ENCODE results near the gene PRX. TPM values are rescaled to one million over a fixed set of nuclear protein-coding genes. Genes with fewer than 3 reads are reported as not detected.
"Not testable (repeated sequence)": the region's sequence is repeated elsewhere in the genome, so short reads cannot be mapped to it uniquely, and the experiment has no call there.

Gene PRX
- total and polyA plus RNA-seq, 9 of the 15 experiments (the other 6 are each of a cell fraction or from before 2014, with no cell fraction given) = 0.65 to 3.5 (median 1.7) TPM; not detected in 2

DNA sequence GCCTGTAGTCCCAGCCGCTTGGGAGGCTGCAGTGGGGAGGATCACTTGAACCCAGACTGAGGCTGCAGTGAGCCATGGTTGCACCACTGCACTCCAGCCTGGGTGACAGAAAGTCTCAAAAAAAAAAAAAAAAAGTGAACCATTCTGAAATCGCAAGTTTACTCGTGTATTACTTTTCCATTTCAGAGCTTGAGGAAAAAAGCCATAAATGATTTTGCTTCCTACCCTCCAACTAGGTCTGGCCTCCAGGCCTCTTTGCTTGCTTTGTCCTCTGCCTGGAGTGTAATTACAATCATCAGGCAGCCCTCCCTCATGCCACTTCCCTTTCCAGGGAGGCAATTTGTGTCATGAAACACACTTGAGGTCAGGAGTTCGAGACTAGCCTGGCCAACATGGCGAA lies 43.9 kb upstream of the PRX start (continued):
- TF ChIP-seq FOXK2 (conservative IDR thresholded peaks at IDR 0.05 in 1 of 2, IDR thresholded peaks at IDR 0.05 in 1 of 2; ENCODE audit: low read depth in 2 of 2) = no peak
- TF ChIP-seq, protein P1, sequence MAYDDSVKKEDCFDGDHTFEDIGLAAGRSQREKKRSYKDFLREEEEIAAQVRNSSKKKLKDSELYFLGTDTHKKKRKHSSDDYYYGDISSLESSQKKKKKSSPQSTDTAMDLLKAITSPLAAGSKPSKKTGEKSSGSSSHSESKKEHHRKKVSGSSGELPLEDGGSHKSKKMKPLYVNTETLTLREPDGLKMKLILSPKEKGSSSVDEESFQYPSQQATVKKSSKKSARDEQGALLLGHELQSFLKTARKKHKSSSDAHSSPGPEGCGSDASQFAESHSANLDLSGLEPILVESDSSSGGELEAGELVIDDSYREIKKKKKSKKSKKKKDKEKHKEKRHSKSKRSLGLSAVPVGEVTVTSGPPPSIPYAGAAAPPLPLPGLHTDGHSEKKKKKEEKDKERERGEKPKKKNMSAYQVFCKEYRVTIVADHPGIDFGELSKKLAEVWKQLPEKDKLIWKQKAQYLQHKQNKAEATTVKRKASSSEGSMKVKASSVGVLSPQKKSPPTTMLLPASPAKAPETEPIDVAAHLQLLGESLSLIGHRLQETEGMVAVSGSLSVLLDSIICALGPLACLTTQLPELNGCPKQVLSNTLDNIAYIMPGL (CRISPR knock-in tag; IDR thresholded peaks at IDR 0.05) = no peak
- TF ChIP-seq KAT7 (CRISPR knock-in tag; IDR thresholded peaks at IDR 0.05; ENCODE audit: borderline replicate concordance) = no peak
- TF ChIP-seq TRIM28 (IDR thresholded peaks at IDR 0.05) = no peak

DNA sequence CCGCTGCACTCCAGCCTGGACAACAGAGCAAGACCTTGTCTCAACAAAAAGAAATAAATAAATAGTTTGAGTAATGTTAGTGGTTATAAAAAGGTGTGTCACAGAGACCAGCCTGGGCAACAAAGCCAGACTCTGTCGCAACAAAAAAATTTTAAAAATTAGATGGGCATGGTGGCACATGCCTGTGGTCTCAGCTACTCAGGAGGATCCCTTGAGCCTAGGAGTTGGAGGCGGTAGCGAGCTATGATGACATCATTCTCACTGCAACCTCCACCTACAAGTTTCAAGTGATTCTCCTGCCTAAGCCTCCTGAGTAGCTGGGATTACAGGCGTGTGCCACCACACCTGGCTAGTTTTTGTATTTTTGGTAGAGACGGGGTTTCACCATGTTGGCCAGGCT lies 40.8 kb upstream of the PRX start:
- in situ Hi-C loops (cut with MboI); FAIRE-seq: not testable (repeated sequence)

More for the DNA sequence above, 40.8 kb upstream of the PRX start:
- H4K20me1 ChIP-seq (replicated peaks; ENCODE audit: control insufficient read depth, insufficient read depth, low read length); H3K79me2 ChIP-seq (ENCODE audit: control insufficient read depth, insufficient read depth, low read length); H3K9ac ChIP-seq (ENCODE audit: insufficient read depth in 1 of 2, low read depth in 2 of 2, low read length in 2 of 2); H3K9me3 ChIP-seq (replicated peaks; ENCODE audit: control insufficient read depth, insufficient read depth, low read depth, low read length); H3K9me1 ChIP-seq (ENCODE audit: control insufficient read depth, insufficient read depth, low read length); H3K4me2 ChIP-seq (ENCODE audit: insufficient read depth, low read length); DNase-seq (ENCODE audit: extremely low read depth in 1 of 4, low spot score in 3 of 4); BruUV-seq (replicated peaks); H3K4me3 ChIP-seq; H3K27ac ChIP-seq (ENCODE audit: extremely low read depth, low read depth, low read length); ATAC-seq; CTCF ChIA-PET (ENCODE audit: low intra/inter-chr PET ratio); H3K4me1 ChIP-seq (replicated peaks in 1 of 2; ENCODE audit: control insufficient read depth in 2 of 2, insufficient read depth in 2 of 2, low read length in 2 of 2); H2AFZ ChIP-seq (ENCODE audit: low read depth, low read length); intact Hi-C loops (cut with micrococcal nuclease); H3K27me3 ChIP-seq (ENCODE audit: control insufficient read depth in 2 of 2, insufficient read depth in 2 of 2, low read length in 2 of 2); TF ChIP-seq MYNN (CRISPR knock-in tag; IDR thresholded peaks at IDR 0.05): not testable (repeated sequence)
- 94% methylated on average over 4 of the region's 6 CpGs for WGBS (ENCODE audit: insufficient coverage, low coverage, missing lambda C conversion rate)
- H3K36me3 ChIP-seq (ENCODE audit: control insufficient read depth, insufficient read depth, low read length) = peaks cover 84% of the 10 kb centered on the region
- peak; percentile 34; the same call in 1 of the 2 replicates for TF ChIP-seq ATF7 (IDR thresholded peaks at IDR 0.05)
- TF ChIP-seq MYNN (IDR thresholded peaks at IDR 0.05) = peak; percentile 22; the same call in 1 of the 2 replicates
- TF ChIP-seq RBFOX2 (IDR thresholded peaks at IDR 0.05; ENCODE audit: low read depth, low read length) = peak; percentile 26; the same call in 1 of the 2 replicates
- TF ChIP-seq, protein P2, sequence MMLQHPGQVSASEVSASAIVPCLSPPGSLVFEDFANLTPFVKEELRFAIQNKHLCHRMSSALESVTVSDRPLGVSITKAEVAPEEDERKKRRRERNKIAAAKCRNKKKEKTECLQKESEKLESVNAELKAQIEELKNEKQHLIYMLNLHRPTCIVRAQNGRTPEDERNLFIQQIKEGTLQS (IDR thresholded peaks at IDR 0.05) = peak; percentile 65
- TF ChIP-seq, protein P2 (CRISPR knock-in tag; conservative IDR thresholded peaks at IDR 0.05) = not testable (repeated sequence)
- POLR2A ChIA-PET = interaction anchor here (0.6 to 4.2 kb wide), 8 partner anchors 8 to 156 kb away, joined by 3 to 43 read pairs (median 3); partner anchors contain the start of gene BLVRB
